Panc1 (cell line): ENCODE results near the gene ZBTB45.

Experiments
- POLR2AphosphoS5 ChIP-seq: IDR thresholded peaks from 2 replicates; pipeline ENCODE4 v1.6.1; 2012; ENCODE audit warnings: mild to moderate bottlenecking, low read depth, low read length, moderate library complexity
- SIN3A ChIP-seq: IDR thresholded peaks from 2 replicates; pipeline ENCODE4 v1.6.1; 2012; ENCODE audit warnings: low read depth, mild to moderate bottlenecking, low read length, moderate library complexity, borderline replicate concordance; ENCODE audit not compliant: insufficient read depth
- TCF7L2 ChIP-seq: IDR thresholded peaks from 2 replicates; pipeline ENCODE4 v1.6.1; 2011; ENCODE audit warnings: mild to moderate bottlenecking, low read depth, low read length, inconsistent platforms
- TF ChIP-seq, protein P1 (sequence below): fragments of 450-650 bp; IDR thresholded peaks from 2 replicates; pipeline ENCODE4 v1.5.1; 2017; ENCODE audit warnings: mild to moderate bottlenecking
- TF ChIP-seq, protein P2 (sequence below), 2 experiments: IDR thresholded peaks; 2 replicates each; pipeline ENCODE4 v1.6.1; 2011 to 2012; ENCODE audit warnings: low read depth in 2 of 2, control low read depth in 1 of 2, low read length in 1 of 2, mild to moderate bottlenecking in 1 of 2, moderate library complexity in 1 of 2; ENCODE audit not compliant: insufficient read depth in 1 of 2

DNA sequence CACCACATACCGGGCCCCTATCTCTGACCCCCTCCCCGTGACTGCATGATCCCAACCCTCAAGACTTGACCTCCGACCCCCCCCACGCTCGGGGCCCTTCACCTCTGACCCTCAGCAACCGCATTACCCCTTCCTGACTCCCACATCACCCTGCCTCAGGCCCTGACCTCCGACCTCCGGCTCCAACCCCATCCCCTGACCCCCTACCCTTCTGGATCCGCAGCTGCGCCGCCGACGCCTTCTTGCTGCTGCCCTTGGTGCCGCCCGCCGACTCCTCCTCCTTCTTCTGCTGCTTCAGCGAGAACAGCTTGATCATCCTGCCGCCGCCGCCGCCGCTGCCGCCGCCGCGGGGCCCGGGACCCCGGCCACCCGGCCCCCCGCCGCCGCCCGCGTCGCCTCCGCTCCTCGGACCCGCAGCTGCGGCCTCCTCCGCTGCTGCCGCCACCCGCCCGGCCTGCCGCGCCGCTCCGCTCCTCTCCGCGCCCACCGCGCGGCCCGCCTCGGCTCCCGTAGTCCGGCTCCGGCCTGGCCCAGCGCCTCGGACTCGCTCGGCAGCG, 38.5 kb upstream of the ZBTB45 start, which contains the start of gene UBE2M:
- TF ChIP-seq, protein P1, sequence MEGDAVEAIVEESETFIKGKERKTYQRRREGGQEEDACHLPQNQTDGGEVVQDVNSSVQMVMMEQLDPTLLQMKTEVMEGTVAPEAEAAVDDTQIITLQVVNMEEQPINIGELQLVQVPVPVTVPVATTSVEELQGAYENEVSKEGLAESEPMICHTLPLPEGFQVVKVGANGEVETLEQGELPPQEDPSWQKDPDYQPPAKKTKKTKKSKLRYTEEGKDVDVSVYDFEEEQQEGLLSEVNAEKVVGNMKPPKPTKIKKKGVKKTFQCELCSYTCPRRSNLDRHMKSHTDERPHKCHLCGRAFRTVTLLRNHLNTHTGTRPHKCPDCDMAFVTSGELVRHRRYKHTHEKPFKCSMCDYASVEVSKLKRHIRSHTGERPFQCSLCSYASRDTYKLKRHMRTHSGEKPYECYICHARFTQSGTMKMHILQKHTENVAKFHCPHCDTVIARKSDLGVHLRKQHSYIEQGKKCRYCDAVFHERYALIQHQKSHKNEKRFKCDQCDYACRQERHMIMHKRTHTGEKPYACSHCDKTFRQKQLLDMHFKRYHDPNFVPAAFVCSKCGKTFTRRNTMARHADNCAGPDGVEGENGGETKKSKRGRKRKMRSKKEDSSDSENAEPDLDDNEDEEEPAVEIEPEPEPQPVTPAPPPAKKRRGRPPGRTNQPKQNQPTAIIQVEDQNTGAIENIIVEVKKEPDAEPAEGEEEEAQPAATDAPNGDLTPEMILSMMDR = no peak
- TF ChIP-seq POLR2AphosphoS5 (no peak), SIN3A (peak; percentile 69; the same call in 1 of the 2 replicates), TCF7L2 (no peak)
- TF ChIP-seq, protein P2, sequence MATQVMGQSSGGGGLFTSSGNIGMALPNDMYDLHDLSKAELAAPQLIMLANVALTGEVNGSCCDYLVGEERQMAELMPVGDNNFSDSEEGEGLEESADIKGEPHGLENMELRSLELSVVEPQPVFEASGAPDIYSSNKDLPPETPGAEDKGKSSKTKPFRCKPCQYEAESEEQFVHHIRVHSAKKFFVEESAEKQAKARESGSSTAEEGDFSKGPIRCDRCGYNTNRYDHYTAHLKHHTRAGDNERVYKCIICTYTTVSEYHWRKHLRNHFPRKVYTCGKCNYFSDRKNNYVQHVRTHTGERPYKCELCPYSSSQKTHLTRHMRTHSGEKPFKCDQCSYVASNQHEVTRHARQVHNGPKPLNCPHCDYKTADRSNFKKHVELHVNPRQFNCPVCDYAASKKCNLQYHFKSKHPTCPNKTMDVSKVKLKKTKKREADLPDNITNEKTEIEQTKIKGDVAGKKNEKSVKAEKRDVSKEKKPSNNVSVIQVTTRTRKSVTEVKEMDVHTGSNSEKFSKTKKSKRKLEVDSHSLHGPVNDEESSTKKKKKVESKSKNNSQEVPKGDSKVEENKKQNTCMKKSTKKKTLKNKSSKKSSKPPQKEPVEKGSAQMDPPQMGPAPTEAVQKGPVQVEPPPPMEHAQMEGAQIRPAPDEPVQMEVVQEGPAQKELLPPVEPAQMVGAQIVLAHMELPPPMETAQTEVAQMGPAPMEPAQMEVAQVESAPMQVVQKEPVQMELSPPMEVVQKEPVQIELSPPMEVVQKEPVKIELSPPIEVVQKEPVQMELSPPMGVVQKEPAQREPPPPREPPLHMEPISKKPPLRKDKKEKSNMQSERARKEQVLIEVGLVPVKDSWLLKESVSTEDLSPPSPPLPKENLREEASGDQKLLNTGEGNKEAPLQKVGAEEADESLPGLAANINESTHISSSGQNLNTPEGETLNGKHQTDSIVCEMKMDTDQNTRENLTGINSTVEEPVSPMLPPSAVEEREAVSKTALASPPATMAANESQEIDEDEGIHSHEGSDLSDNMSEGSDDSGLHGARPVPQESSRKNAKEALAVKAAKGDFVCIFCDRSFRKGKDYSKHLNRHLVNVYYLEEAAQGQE (IDR thresholded peaks at IDR 0.05; ENCODE audit: insufficient read depth in 1 of 2, low read depth in 2 of 2, low read length in 1 of 2) = no peak
